Activated naive CD4-positive, alpha-beta T cell treated with Interleukin-2 at 50 U/mL for 16 hours (primary cell): ENCODE data around the gene XK.
"Not testable (repeated sequence)": the region's sequence is repeated elsewhere in the genome, so short reads cannot be mapped to it uniquely, and the experiment has no call there.

Source experiments
- DNase-seq: peaks from one replicate; pipeline ENCODE4 v3.0.0-alpha.2; 2020

The XK gene

GRCh38 chrX:37685381-37686359 lies at the start of gene XK:
Gene XK (plus strand): TSS chrX:37685791. CDS start chrX:37685962, 171 bp downstream.
- DNase-seq, result peak; percentile 32

GRCh38 chrX:37638047-37638446 lies 47.5 kb upstream of the XK start:
- no peak for DNase-seq

GRCh38 chrX:37640142-37640541 lies 45.4 kb upstream of the XK start:
- no peak for DNase-seq

- DNase-seq, result no peak
Observed at GRCh38 chrX:37641859-37642258, 43.7 kb upstream of the XK start.

- DNase-seq, result no peak
Observed at GRCh38 chrX:37644381-37645305, 40.9 kb upstream of the XK start.

- DNase-seq, result no peak
Observed at GRCh38 chrX:37646254-37646653, 39.3 kb upstream of the XK start.

- DNase-seq, result not testable (repeated sequence)
Observed at GRCh38 chrX:37650879-37651278, 34.7 kb upstream of the XK start.

GRCh38 chrX:37651921-37652452 lies 33.6 kb upstream of the XK start:
- no peak for DNase-seq

GRCh38 chrX:37652589-37653231 lies 32.9 kb upstream of the XK start:
- no peak for DNase-seq

GRCh38 chrX:37653397-37654085 lies 32.0 kb upstream of the XK start:
- DNase-seq, result no peak

GRCh38 chrX:37658343-37659030 lies 27.1 kb upstream of the XK start:
- no peak for DNase-seq

- no peak for DNase-seq
Observed at GRCh38 chrX:37659047-37659446, 26.5 kb upstream of the XK start.

- DNase-seq, result no peak
Observed at GRCh38 chrX:37662181-37662580, 23.4 kb upstream of the XK start.

GRCh38 chrX:37666516-37666915 lies 19.1 kb upstream of the XK start:
- DNase-seq, result no peak

GRCh38 chrX:37667141-37667540 lies 18.4 kb upstream of the XK start:
- no peak for DNase-seq

GRCh38 chrX:37672563-37672962 lies 13.0 kb upstream of the XK start:
- DNase-seq, result no peak

GRCh38 chrX:37676811-37677210 lies 8.8 kb upstream of the XK start:
- no peak for DNase-seq

- no peak for DNase-seq
Observed at GRCh38 chrX:37677243-37677642, 8.3 kb upstream of the XK start.

GRCh38 chrX:37677765-37678164 lies 7.8 kb upstream of the XK start:
- DNase-seq, result no peak

GRCh38 chrX:37678574-37678973 lies 7.0 kb upstream of the XK start:
- no peak for DNase-seq

- no peak for DNase-seq
Observed at GRCh38 chrX:37679230-37679629, 6.4 kb upstream of the XK start.

GRCh38 chrX:37679888-37680287 lies 5.7 kb upstream of the XK start:
- DNase-seq, result no peak
